SK-N-DZ (cell line): ENCODE results near the gene KCTD16.
A peak's percentile ranks its signal among the peaks of the same experiment; 100 is the strongest.

Source experiments
- DNase-seq: peaks from one replicate; pipeline ENCODE4 v3.0.0-alpha.2; 2015; ENCODE audit warnings: low spot score

KCTD16 gene

GRCh38 chr5:144284036-144284435, 113.4 kb downstream of the KCTD16 start:
- no peak for DNase-seq

- DNase-seq = no peak
These were observed 114.3 kb downstream of the KCTD16 start for GRCh38 chr5:144284931-144285502.

GRCh38 chr5:144289277-144289676, 118.6 kb downstream of the KCTD16 start:
- DNase-seq = no peak

- DNase-seq = no peak
These were observed 121.4 kb downstream of the KCTD16 start for GRCh38 chr5:144292029-144292428.

GRCh38 chr5:144295284-144295683, 124.6 kb downstream of the KCTD16 start:
- DNase-seq = no peak

GRCh38 chr5:144297081-144297480, 126.4 kb downstream of the KCTD16 start:
- no peak for DNase-seq

GRCh38 chr5:144298658-144299057, 128.0 kb downstream of the KCTD16 start:
- no peak for DNase-seq

GRCh38 chr5:144304688-144305087, 134.0 kb downstream of the KCTD16 start:
- no peak for DNase-seq

GRCh38 chr5:144307736-144308135, 137.1 kb downstream of the KCTD16 start:
- DNase-seq = peak; percentile 22

- no peak for DNase-seq
These were observed 137.5 kb downstream of the KCTD16 start for GRCh38 chr5:144308174-144308573.

- DNase-seq = no peak
These were observed 138.4 kb downstream of the KCTD16 start for GRCh38 chr5:144308906-144309670.

- DNase-seq = no peak
These were observed 139.9 kb downstream of the KCTD16 start for GRCh38 chr5:144310621-144311020.

GRCh38 chr5:144313147-144313726, 142.6 kb downstream of the KCTD16 start:
- DNase-seq = no peak

GRCh38 chr5:144315026-144315425, 144.4 kb downstream of the KCTD16 start:
- DNase-seq = no peak

GRCh38 chr5:144315994-144316634, 145.4 kb downstream of the KCTD16 start:
- no peak for DNase-seq

GRCh38 chr5:144318011-144318410, 147.3 kb downstream of the KCTD16 start:
- DNase-seq = no peak

- no peak for DNase-seq
These were observed 147.8 kb downstream of the KCTD16 start for GRCh38 chr5:144318460-144318859.

GRCh38 chr5:144323181-144323580, 152.5 kb downstream of the KCTD16 start:
- no peak for DNase-seq

GRCh38 chr5:144325532-144325931, 154.9 kb downstream of the KCTD16 start:
- DNase-seq = no peak

- DNase-seq = no peak
These were observed 157.8 kb downstream of the KCTD16 start for GRCh38 chr5:144328494-144328893.

- DNase-seq = no peak
These were observed 158.3 kb downstream of the KCTD16 start for GRCh38 chr5:144328980-144329379.

GRCh38 chr5:144329681-144330080, 159.0 kb downstream of the KCTD16 start:
- DNase-seq = no peak

GRCh38 chr5:144331361-144331760, 160.7 kb downstream of the KCTD16 start:
- DNase-seq = no peak
